GM21786 (cell line): ENCODE results near the gene GRIK4.
A peak's percentile ranks its signal among the peaks of the same experiment; 100 is the strongest.

Source experiments
- ATAC-seq: cut with Tn5 transposase; IDR thresholded peaks from one replicate; pipeline ENCODE4 v1.9.1; 2021; ENCODE audit not compliant: unreplicated experiment

The GRIK4 gene

DNA sequence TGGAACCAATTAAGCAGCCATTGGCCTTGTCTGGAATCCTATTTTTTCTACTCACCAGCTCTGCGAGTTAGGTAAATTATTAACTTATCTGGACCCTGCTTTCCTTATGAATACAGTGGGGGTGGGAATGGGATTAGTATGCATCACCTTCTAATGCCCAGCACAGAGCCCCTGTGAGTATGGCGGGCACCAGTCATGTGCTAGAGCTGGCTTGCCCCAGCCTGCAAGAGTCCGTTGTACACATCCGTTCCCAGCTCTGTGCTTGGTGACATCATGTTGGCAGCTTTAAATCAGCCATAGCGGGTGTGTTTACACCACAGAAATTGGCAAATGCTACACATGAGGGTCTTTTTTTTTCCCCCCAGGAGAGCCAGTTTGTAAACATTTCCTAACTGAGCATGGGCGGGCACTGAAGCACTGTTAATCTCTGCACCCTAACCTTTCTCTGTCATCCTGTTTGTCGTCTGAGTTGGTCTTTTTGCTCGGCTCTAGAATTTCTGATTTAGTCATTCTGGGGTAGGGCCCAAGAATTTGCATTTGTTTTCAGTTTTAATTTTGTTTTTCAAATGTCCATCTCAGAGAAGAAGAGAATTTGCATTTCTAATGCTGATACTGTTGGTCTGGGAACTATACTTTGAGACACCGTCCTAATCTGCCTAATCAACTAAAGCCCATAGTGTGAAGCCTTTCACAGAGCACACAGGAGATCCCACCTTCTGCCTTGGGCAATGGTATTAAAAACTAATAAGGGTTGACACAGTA is 382.1 kb downstream of the GRIK4 start:
- peak; percentile 66 for ATAC-seq

DNA sequence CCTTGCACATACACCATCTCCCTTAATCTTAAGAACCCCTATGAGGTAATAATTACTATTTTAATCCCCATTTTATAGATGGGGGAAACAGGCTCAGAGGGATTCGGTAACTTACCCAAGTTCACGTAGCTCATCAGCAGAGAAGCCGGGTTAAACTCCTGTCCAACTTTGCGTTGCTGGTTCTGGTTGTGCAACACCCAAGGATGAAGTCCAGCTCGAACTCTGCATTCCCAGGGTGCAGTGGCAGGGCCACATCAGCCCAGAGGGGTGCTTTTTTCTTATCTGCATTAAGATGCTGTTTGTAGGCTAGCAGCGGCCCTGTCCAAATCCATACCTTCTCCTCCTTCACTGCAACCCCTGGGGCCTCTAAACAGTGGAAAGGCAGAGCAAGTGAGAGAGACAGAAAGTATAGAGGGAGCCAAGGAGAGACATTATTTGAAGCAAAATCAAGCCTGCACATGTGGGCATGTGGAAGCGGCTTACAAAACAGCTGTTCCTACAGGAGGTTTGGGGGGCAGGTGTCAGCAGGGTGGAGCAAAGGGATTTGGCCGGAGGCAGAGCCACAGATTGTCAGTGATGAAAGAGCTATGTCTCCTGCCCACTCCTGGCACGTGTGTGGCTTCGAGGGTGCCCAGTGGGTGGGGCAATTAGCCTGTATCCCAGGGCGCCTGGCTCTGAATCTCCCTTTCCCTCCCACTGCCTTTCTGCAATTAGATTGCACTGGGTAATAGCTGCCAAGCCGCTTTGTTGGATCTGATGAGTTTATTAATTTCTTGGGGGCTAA is 382.8 kb downstream of the GRIK4 start:
- ATAC-seq = no peak

GRCh38 chr11:120896687-120897086 is 385.1 kb downstream of the GRIK4 start:
- no peak for ATAC-seq

DNA sequence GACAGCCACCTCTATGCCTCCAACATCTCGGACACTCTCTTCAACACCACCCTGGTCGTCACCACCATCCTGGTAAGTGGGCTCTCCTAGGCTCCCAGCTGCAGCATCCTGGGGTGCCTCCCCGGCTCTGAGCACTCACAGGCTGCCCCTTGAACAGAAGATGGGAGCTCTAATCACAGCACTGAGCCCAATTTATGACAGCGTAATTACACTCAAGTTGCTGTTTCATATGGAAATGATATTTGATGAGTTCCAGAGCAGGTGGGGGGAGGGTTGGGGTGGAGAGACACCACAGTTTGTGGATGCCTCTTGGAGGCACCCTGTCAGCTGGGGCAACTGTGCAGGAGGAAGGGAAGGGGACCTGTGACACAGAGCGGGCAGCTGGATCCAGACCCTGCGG is 387.0 kb downstream of the GRIK4 start:
- no peak for ATAC-seq

GRCh38 chr11:120899720-120900119 is 388.2 kb downstream of the GRIK4 start:
- ATAC-seq = no peak

- no peak for ATAC-seq
Measured at GRCh38 chr11:120900643-120901042, 389.1 kb downstream of the GRIK4 start.

DNA sequence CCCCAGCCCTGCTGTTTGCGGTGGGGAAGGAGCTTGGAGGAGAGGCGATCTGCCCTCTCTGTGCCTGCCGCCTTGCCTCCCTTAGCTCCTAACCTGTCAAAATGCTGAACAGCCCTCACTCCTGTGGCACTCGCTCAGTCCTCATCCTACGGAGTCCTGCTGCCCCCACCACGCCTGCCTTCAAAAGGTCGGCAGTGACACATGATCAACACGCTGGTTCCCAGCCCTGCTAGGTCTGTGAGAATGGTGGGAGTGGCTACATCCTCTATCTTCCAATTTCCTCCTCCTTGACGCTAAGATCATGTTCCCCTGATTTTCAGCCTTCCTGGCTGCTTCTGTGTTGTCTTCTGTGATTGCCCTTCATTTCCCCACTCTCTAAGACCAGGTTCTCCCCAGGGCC is 392.1 kb downstream of the GRIK4 start:
- no peak for ATAC-seq

GRCh38 chr11:120904116-120904515 is 392.6 kb downstream of the GRIK4 start:
- no peak for ATAC-seq

- no peak for ATAC-seq
Measured at GRCh38 chr11:120906766-120907165, 395.2 kb downstream of the GRIK4 start.

- ATAC-seq = no peak
Measured at GRCh38 chr11:120907971-120908370, 396.4 kb downstream of the GRIK4 start.

DNA sequence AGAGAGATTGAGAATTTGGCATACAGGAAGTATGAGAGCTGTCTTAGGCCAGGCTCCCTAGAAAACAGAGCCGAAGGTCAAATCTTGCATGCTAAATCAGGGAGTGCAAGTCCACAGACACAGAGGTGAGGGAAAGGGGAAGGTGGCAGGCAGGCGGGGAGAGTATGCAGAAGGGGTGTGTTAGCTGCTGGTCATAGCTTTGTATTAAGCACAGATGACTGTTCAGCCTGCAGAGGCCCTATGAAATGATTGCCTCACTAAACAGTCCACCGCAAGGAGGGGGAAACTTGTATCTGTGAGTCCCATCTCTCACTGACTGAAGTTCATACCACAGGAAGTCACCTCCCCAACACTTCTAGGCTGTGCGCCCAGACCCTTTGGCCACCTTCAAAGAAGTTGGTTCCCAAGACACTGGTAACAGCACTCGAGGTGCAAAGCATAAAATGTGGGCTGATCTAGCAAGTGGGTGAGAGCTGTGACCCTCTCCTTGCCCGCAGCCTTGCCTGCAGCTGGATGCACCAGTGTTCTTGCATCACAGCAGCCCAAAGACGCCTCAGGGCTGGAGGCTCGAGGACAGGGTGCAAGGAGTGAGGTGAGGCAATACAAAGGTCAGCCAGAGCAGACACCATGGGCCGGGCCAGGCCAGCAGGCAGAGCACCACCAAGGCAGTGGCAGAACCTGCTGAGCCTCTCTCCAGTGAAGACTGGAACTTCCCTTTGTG is 397.1 kb downstream of the GRIK4 start:
- no peak for ATAC-seq

DNA sequence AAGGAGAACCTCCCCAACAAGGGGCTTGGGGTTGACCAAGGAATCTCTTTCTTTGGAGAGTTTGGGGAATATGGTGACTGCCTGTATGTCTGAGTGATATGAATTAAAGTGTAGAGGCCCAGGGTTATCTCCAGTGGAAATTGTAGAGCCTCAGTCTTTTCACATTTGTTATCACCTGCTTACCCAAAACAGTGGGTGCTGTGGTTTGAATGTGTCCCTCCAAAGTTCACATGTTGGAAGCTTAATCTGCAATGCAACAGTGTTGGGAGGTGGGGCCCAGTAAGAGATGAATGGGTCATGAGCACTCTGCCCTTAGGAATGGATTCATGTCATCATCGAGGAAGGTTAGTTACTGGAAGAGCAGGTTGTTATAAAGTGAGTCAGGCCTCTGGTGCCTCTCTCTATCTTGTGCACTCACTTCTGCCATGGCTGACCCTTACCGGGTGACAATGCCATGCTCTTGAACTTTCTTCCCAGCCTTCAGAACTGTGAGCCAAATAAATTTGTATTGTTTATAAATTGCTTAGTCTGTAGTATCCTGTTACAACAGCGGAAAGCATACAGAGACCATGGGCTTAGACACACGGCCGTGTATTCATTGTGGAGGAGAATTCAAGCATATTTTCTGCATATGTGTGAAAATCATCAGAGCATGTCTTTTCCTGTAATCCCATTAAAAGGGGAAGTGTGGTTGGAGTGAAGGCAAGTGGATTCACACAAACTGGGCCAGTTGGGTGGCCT is 398.3 kb downstream of the GRIK4 start:
- ATAC-seq = no peak

DNA sequence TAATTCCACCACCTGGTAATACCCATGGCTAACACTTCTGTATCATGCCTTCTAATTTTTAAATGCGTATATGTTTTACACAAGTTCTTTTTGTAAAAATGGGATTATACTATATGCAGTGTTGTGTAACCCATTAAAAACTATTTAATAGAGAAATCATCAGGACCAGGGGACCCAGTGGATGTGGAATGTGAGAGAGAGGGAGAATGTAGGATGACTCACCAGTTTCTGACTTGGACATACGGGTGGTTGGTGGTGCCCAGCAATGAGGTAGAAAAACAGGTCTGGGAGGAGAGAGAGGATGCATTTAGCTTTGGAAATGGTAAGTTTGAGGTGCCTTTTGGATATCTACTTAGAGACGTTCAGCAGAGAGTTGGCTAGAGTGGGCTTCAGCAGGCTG is 400.4 kb downstream of the GRIK4 start:
- no peak for ATAC-seq

DNA sequence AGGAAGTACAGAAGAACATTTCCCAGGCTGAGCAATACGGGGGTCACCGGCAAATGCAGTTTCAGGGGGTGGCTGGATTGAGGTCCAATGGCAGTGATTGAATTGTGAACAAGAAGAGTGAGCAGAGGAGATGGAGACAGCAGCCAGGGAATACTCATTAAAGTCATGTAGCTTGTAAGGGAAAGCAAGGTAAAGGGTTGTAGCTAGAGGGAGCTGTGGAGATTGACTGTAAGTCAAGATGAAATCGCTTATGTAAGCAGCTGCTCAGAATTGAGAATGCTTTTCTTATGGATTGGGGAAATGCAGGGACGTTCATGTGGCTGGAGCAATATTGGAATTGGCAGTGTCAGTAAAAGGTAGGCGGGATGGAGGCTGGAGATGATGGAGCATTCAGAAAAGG is 401.0 kb downstream of the GRIK4 start:
- ATAC-seq = no peak

DNA sequence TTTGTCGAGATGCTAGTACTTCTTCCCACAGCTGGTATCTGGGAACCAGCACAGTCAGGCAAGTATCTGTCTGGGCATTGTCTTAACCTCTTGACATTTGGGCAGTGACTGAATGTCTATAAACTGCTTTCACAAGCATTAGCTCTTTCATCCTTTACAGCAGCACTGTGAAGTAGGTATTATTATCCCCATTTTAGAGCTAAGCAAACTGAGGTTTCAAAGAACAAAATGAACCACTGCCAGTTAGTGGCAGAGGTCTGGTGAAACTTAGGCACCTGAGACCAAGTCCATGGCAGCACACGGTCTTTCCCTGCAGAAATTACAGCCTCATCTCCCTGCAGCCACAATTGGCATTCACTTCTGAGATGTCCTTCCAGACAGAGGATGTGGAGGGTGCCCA is 401.4 kb downstream of the GRIK4 start:
- ATAC-seq = no peak

DNA sequence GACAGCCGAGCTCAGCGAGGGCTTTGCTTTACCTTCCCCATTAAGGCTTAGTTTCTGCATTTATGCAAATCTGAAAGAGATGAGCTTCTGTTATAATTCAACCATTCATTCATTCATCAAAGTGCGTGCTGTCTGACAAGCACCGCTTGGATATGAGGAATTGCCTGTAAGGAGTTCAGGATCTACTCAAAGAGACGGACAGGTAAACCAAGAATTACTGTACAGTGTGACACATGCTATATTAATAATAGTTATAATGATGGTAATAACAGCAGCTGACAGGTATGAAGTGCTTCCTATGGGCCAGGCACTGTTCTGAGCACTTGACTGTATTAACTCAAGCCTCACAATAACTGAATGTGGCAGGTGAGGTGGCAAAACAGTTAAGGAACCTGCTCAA is 402.5 kb downstream of the GRIK4 start:
- no peak for ATAC-seq

- ATAC-seq = no peak
Measured at GRCh38 chr11:120914601-120915000, 403.1 kb downstream of the GRIK4 start.

- ATAC-seq = peak; percentile 32
Measured at GRCh38 chr11:120917559-120918239, 406.2 kb downstream of the GRIK4 start.

GRCh38 chr11:120918257-120918656 is 406.7 kb downstream of the GRIK4 start:
- ATAC-seq = peak; percentile 38

- no peak for ATAC-seq
Measured at GRCh38 chr11:120919045-120919444, 407.5 kb downstream of the GRIK4 start.

GRCh38 chr11:120919566-120919965 is 408.0 kb downstream of the GRIK4 start:
- no peak for ATAC-seq
